NCI-H2081 treated with DMSO at 0.1 percent for 48 hours (cell line): Measurements from ENCODE around the gene IGSF21.

Experiments
- DNase-seq: peaks from one replicate; lab custom pipeline; 2025; lab: John Stamatoyannopoulos, UW

The IGSF21 gene

GRCh38 chr1:18426580-18426979 is 319.0 kb downstream of the IGSF21 start:
- no peak for DNase-seq
